ENCODE results near the gene ORM1.

ORM1 gene

DNA sequence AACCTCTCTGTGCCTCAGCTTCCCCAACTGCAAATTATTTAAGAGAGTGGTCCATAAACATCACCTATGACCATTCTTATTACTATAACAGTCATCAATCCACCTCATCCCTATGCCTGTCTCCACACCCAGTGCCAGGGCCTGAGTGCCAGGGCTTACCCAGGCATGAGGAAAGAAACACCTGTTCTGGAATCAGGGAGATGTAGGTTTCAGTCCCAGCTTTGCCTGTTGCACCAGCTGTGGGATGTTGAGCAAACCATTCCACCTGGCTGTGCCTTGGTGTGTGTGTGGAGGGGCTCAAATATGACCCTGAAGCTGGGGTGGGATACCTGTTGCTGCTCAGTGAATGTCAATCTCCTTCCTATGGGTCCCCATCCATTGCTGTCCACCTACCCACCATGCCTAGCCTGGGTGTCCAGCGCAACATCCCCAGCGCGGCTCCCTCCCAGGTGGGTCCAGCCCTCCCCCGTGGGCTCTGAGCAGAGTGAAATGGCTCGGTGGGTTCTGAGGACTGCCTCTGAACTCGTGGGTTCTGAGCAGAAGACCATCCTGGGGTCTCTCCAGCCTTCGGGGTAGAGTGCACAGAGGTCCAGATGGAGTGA, 48.5 kb downstream of the ORM1 start:
- Histone ChIP-seq H3K27ac (ENCODE audit: low read length) (peak overlapping the region; percentile 98), H3F3A (ENCODE audit: insufficient read depth, low read length) (peaks cover 73% of the 10 kb centered on the region), H3K36me3 (replicated peaks; ENCODE audit: insufficient read depth, low read length) (0 out of 2 replicates have a peak, but pooled peaks cover 9% of the 10 kb centered on the region), H3K4me2 (ENCODE audit: low read depth, low read length) (peak overlapping the region; percentile 87; the same call in 1 of the 2 replicates), H3K9me2 (replicated peaks; ENCODE audit: insufficient read depth, low read length) (no peaks in the 10 kb centered on the region), H3K9ac (ENCODE audit: low read length) (peak overlapping the region; percentile 79), H3K4me3 (ENCODE audit: low read length) (no peak overlapping the region; the same call in 1 of the 2 replicates), H3K27me3 (replicated peaks; ENCODE audit: insufficient read depth, low read length) (no peaks in the 10 kb centered on the region), H2AFZ (ENCODE audit: low read length) (no peak overlapping the region), H3K79me2 (ENCODE audit: low read length) (peaks cover 70% of the 10 kb centered on the region), H3K9me3 (replicated peaks; ENCODE audit: insufficient read depth, low read length) (no peaks in the 10 kb centered on the region), H4K20me1 (ENCODE audit: insufficient read depth, low read length) (no peaks in the 10 kb centered on the region), H3K4me1 (ENCODE audit: low read length) (peaks cover 86% of the 10 kb centered on the region)
- no peak for TF ChIP-seq CTCF (IDR thresholded peaks at IDR 0.05; ENCODE audit: low read length)
- no peak for TF ChIP-seq EZH2phosphoT487 (IDR thresholded peaks at IDR 0.05; ENCODE audit: low read length)
- DNase-seq, result no peak

GRCh38 chr9:114371973-114372917, 49.3 kb downstream of the ORM1 start:
- Histone ChIP-seq H3K27me3 (replicated peaks; ENCODE audit: insufficient read depth, low read length) (no peaks in the 10 kb centered on the region), H3K9me2 (replicated peaks; ENCODE audit: insufficient read depth, low read length) (no peaks in the 10 kb centered on the region), H3K9me3 (replicated peaks; ENCODE audit: insufficient read depth, low read length) (no peaks in the 10 kb centered on the region), H3K79me2 (ENCODE audit: low read length) (peaks cover 78% of the 10 kb centered on the region), H3K27ac (ENCODE audit: low read length) (peak overlapping the region; percentile 98), H3K9ac (ENCODE audit: low read length) (peak overlapping the region; percentile 79), H3K4me1 (ENCODE audit: low read length) (peaks cover 78% of the 10 kb centered on the region), H3K4me2 (ENCODE audit: low read depth, low read length) (peak overlapping the region; percentile 87), H2AFZ (ENCODE audit: low read length) (no peak overlapping the region), H3K36me3 (replicated peaks; ENCODE audit: insufficient read depth, low read length) (0 out of 2 replicates have a peak, but pooled peaks cover 9% of the 10 kb centered on the region), H3K4me3 (ENCODE audit: low read length) (peak overlapping the region; percentile 35), H3F3A (ENCODE audit: insufficient read depth, low read length) (peaks cover 67% of the 10 kb centered on the region), H4K20me1 (ENCODE audit: insufficient read depth, low read length) (no peaks in the 10 kb centered on the region)
- TF ChIP-seq CTCF (IDR thresholded peaks at IDR 0.05; ENCODE audit: low read length), result no peak
- DNase-seq, result peak; percentile 73

- Histone ChIP-seq H3K27me3 (replicated peaks; ENCODE audit: insufficient read depth, low read length) (no peaks in the 10 kb centered on the region), H3K36me3 (replicated peaks; ENCODE audit: insufficient read depth, low read length) (0 out of 2 replicates have a peak, but pooled peaks cover 9% of the 10 kb centered on the region), H3K79me2 (ENCODE audit: low read length) (peaks cover 80% of the 10 kb centered on the region), H3K4me2 (ENCODE audit: low read depth, low read length) (peak overlapping the region; percentile 87), H3K27ac (ENCODE audit: low read length) (peak overlapping the region; percentile 98), H3K9ac (ENCODE audit: low read length) (peak overlapping the region; percentile 79), H2AFZ (ENCODE audit: low read length) (0 out of 2 replicates have a peak overlapping the region, but pooled peaks have one; percentile 4), H3K9me3 (replicated peaks; ENCODE audit: insufficient read depth, low read length) (no peaks in the 10 kb centered on the region), H4K20me1 (ENCODE audit: insufficient read depth, low read length) (no peaks in the 10 kb centered on the region), H3K9me2 (replicated peaks; ENCODE audit: insufficient read depth, low read length) (no peaks in the 10 kb centered on the region), H3K4me1 (ENCODE audit: low read length) (peaks cover 70% of the 10 kb centered on the region), H3K4me3 (ENCODE audit: low read length) (peak overlapping the region; percentile 8; the same call in 1 of the 2 replicates), H3F3A (ENCODE audit: insufficient read depth, low read length) (peaks cover 60% of the 10 kb centered on the region)
- TF ChIP-seq EZH2phosphoT487 (IDR thresholded peaks at IDR 0.05; ENCODE audit: low read length) (no peak), EZH2 (optimal IDR thresholded peaks at IDR 0.05; ENCODE audit: low read depth, low read length) (no peak), CTCF (IDR thresholded peaks at IDR 0.05; ENCODE audit: low read length) (no peak; the same call in 1 of the 2 replicates)
- peak; percentile 92 for DNase-seq
These were observed 50.1 kb downstream of the ORM1 start for GRCh38 chr9:114372921-114373448.
